ENCODE data around the gene SGMS1.
A peak's percentile ranks its signal among the peaks of the same experiment; 100 is the strongest.
"Not testable (repeated sequence)": the region's sequence is repeated elsewhere in the genome, so short reads cannot be mapped to it uniquely, and the experiment has no call there.

Gene SGMS1

DNA sequence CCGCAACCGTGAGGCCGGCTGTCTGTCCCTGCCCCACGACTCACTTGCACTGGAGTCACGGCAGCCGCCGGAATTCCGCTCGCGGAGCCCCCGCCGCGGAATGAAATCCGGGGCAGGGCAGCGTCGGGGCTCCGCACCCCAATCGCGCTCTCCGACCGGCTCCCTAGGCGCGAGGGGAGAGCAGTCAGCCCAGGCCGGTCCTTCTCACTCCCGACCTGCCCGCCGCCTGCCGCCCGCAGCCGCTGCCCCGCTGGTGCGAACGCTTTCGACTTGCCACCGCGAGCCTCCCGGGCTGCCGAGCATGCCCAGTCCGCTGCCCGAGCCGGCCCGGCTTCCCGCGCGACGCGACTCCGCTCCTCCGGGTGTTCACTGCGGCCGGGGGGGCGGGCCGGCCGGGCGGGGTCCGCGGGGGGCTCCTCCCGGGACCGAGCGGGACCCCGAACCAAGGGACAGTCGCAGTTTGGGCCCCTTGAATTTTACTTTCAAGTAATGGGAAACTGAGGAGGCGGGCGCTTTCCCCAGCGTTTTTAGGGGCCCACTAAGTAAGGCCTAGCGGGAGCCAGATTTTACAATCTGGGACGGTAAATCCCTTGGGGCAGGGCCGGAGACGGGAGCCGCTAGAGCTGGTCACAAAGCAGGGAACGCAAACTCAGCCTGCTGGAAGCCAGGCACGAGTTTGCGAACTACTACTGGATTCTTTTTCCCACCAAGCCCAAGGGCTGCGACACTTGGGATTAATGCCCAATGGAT is at the start of gene SGMS1:
TSS of gene SGMS1 (minus strand) at position 294 of the 750 bp plus-strand sequence. CDS start 279,842 bp downstream, outside the sequence.
- DNase-seq, result peak; percentile 73 to 78

GRCh38 chr10:50672152-50672551 is 48.4 kb upstream of the SGMS1 start:
- not testable (repeated sequence) for DNase-seq

DNA sequence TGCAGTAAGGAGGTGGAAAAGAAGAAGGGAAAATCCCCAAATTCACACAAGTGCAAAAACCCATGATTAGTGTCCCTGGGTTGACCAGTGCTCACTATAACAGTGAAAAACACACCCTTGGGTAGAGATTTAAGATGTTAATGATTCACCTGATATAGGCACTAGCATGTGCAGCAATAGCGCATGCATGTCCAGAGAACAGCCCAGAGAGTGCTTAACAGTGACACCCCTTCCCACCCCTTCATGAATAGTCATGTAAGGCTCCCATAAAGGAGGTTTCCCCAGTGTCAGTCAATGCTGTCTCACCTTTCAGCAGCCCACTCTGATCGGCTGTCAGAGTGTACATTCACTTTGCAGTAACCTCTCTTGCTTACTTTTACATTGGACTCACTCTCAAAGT is 47.9 kb upstream of the SGMS1 start:
- not testable (repeated sequence) for DNase-seq

DNA sequence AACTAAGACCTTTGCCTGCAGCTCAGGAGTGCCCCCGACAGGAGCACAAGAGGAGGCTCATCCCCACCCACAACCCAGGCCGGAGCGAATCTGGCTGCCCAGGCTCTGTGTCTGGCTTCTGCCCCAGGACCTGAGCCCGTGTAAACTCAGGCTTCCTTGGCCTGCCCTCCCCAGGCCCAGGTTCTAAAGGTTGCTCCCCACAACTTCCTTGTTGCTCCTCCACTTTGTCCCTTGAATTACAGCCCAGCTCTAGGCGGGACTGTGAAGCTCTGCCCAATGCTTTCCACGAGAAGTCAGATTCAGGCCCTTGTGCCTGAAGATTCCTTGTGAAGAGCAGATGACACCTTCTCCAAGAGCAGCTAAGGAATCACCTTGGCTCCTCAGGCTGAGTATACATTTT is 46.2 kb upstream of the SGMS1 start:
- not testable (repeated sequence) for DNase-seq

DNA sequence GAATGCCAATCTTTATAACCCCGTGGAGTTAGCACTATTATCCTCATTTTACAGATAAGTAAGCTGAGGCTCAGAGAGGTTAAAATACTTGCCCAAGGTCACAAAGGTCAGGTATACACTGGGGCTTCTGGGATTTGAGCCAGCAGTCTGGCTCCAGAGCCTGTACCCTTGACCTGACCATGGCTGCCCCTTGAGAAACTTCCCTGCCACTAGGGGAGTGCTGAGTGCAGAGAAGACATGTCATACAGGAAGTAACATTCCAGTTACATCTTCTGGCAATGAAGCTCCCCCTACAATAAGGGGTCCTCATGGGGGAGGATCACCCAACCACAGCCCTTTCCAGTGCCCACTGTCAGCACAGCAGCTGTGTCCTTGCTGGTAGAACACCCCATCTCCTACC is 43.6 kb upstream of the SGMS1 start:
- DNase-seq, result not testable (repeated sequence)

DNA sequence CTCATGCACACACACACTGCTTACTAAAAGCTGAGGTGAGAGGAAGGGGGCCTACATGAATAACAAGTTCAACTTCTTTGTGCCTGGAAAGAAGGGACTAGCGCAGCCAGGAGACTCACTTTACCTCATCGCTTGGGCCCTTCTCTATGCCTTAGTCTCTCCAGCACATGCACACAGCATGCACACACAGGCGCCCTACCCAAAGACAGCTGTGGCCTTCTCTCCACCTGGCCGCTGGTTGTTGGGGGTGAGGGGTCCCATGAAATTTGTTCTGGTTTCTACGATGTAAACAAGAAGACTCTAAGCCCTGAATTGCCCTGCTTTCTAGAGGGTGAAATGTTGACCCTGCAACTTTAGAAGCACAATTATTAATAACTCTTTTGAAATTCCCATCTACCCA is 38.7 kb upstream of the SGMS1 start:
- DNase-seq, result not testable (repeated sequence)

DNA sequence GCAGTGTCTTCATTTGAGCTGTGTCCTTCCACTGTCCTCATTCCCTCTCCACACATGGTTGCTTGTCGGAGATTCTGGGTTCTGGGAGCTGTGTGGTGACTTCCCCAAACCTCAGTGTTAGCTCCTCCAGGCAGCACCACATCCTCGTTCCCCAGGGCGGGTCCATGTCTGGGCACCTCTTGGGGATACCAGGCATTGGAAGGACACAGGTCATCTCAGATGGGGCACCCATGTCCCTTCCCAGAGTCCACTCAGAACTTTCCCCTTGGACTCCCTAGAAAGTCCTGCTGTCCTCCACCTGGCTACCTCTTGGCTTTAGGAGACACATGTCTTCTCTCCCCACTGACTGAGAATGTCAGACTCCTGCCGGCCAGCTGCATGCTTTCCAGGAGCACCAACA is 37.8 kb upstream of the SGMS1 start:
- DNase-seq, result not testable (repeated sequence)

DNA sequence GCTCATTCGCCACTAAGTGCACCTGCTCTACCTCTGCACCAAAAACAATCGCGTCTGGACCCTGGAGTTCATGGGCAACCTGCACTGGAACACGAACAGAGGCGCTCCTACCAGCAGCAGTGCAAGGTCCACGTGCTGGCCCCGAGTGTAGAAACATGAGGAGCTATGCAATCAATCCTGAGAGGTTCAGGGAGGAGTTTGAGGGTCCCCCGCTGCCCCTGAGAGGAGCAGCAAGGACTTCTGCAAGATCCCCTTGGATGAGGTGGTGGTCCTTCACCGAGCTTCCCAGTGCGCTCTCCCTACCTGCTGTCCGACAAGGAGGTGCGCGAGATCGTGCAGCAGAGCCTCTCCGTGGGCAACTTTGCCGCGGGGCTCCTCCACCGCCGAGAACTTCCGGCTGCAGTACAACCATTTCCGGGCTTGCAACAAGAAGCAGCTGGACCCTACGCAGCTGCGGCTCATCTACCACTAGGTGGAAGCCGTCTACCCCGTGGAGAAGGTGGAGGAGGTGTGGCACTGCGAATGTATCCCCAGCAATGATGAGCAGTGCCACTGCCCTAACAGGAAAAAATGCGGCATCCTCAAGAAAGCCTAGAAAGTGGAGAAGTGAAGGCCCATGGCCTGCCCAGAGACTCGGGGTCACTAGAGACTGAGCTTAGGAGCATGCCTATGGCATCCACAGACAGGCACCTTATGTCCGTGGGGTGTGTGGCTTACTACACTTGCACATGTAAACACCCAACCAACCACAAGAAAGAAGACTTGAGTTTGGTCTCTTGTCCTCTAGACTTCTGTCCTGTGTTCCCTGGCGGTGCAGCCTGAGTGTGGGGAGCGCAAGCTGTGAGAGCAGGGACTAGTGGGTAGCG is 36.3 kb upstream of the SGMS1 start:
- peak; percentile 24 to 34 for DNase-seq

GRCh38 chr10:50659016-50659864 is 35.5 kb upstream of the SGMS1 start:
- not testable (repeated sequence) for DNase-seq

DNA sequence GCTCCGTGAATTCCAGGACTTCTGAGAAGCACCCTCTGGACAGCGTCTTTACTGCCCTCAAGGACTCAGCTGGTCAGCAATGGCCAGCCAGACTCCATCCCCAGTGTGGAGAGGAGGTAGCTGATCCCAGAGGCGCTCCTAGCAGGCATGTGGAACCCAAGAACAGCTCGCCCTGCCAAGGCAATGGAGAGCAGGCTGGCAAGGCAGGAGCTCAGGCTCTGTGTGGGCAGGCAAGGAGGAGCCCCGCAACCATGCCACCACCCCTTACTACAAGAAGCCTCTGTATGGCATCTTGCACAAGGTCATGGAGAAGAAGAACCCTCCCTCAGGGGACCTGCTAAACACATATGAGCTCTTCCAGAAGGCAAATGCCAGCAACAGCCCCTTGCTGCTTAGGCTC is 34.4 kb upstream of the SGMS1 start:
- no peak for DNase-seq

- DNase-seq, result no peak
Observed at GRCh38 chr10:50653758-50654157, 30.0 kb upstream of the SGMS1 start.

GRCh38 chr10:50653142-50653541 is 29.4 kb upstream of the SGMS1 start:
- no peak for DNase-seq

DNA sequence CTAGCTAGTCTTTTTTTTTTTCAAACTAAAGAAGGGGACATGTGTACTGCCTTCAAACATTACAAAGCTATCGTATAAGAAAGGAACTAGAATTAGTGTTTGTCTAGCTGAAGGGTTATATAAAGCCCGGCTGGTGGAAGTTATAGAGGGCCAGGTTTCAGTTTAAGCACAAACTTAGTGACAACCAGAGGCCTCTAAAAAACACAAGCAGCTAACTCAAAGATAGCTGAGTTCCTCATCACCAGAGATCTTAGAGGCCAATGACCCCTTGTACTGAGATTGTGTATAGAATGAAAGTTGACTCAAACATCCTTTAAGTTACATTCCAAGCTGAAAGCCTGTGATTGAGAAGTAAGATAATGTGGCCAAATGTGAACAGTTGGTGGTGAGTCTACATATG is 28.1 kb upstream of the SGMS1 start:
- DNase-seq, result no peak

DNA sequence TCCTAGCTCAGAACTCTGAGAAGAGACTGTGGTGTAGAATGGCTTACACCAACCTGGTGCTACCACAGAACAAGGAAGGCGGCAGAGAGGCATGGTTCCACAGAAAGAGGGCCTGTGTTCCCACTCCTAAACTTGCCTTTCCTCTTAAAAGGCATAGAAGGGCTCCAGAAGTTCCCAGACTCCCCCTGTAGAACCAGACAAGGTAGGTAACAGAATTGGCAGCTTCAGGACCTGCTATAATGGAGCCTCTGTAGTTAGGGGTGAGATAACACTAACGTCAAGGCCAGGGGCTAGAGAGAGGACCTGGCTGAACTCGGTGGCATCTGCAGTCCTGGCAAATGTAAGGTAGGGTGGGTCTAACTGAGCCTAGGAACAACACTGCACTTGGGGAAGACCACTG is 26.7 kb upstream of the SGMS1 start:
- DNase-seq, result no peak

GRCh38 chr10:50648935-50649227 is 25.1 kb upstream of the SGMS1 start:
- DNase-seq, result no peak

GRCh38 chr10:50648089-50648934 is 24.6 kb upstream of the SGMS1 start:
- DNase-seq, result no peak

- not testable (repeated sequence) for DNase-seq
Observed at GRCh38 chr10:50647350-50647749, 23.6 kb upstream of the SGMS1 start.

DNA sequence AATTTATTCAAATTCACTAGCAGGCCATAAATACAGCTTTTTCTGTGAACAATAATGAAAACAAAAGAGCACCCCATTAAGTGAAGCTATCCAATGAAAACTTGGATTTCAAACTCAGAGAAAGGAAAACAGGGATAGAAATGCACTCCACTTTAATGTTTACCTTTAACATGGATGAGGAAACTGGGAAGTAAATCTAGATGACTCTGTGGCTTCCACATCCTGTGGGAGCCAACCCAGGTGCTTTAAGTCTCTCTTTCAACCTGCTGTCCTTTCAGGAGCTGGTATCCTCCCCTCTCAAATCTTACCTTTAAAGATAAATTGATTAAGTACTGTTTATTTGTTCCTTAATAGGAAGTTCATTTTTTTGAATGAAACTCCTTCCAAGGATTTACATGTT is 21.5 kb upstream of the SGMS1 start:
- no peak for DNase-seq

- no peak for DNase-seq
Observed at GRCh38 chr10:50641626-50642025, 17.9 kb upstream of the SGMS1 start.

- DNase-seq, result no peak
Observed at GRCh38 chr10:50640238-50640637, 16.5 kb upstream of the SGMS1 start.

DNA sequence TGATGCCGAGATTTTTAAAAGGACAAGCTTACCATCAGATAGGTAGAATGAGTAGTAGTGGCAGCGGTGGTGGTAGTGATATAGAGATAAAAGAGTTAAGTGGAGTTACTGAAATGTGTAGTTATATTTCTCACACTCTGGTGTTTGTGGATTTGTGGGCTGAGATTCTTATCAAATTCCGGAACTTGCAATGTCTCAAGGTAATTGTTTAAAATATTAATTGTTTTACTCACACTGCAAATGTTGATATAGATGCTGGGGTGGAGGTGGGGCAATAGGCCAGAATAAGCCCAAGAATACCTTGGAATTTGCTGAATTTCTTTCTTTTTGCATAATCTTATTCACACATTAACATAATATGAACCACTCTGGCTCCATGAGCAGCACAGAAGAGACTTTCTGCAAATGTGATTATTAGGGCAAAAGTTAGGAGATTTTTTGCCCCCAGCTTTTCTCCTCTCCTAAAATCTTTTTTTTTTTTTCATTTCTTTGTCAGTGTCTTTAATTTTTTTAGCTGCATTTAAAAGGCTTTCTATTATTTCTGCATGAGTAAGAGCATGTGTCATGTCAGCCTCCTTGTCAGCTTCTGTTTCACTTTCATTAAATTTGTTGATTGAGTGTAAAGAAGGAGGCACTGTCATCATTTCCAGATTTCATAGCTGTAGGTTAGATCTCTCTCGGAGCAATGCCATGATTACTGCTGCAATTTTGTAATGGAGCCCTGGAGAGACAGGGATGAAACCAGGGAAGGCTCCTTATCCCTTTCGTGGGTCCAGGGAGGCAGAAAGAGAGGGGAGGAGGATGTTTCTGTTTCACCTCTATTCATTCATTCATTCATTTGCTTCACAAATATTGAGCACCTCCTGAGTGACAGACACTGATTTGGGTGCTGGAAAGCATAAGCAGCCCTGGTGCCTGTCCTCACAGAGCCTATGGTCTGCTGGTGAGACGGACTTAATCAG is 13.1 kb upstream of the SGMS1 start:
- DNase-seq, result no peak

Measured in stimulated activated CD4-positive, alpha-beta T cell treated with anti-CD3 and anti-CD28 coated beads, Interleukin-4, amount 100 ng/mL, for 4 hours (primary cell).